ENCODE measurements around the gene FAM114A1.

FAM114A1 gene

DNA sequence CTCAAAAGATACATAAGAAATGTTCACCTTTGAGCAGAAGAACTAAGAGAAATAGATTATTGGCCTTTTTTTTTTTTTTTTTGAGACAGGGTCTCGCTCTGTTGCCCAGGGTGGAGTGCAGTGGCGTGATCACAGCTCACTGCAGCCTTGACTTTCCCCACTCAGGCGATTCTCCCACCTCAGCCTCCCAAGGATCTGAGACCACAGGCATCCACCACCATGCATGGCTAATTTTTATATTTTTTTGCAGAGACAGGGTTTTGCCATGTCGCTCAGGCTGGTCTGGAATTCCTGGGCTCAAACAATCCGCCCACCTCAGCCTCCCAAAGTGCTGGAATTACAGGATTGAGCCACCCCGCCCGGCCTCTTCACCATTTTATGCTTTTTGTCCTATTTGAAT lies 8.1 kb upstream of the FAM114A1 start:
- FAIRE-seq = no peak

DNA sequence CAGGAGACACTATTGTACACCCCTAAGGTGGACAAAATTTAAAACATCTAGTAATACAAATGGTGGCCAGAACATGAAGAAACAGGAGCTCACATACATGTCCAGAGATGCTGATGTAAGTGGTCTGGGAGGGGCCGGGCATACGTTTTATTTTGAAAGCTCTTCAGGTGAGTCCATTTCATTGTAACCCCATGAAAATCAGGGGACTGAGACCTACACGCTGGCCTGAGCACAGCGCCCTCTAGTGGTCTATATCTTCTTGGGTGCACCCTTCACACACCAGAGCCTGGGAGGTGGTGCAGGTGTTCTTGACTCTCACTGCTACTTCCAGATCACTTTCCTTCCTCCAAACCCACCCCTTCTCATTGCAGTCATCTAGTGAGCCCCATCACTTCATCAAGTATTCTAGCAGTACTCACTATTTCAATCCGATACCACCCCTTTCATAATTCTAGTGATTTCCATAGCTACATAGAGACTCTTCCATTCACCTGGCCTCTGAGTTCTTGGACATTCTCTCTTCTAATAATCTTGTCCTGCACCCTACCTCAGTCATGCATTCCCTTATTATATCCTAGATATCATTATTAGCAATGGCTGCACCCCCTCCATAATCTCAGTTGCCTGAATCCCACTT lies 6.7 kb upstream of the FAM114A1 start:
- no peak for FAIRE-seq

- no peak for FAIRE-seq
Observed at GRCh38 chr4:38861791-38862190, 5.8 kb upstream of the FAM114A1 start.

DNA sequence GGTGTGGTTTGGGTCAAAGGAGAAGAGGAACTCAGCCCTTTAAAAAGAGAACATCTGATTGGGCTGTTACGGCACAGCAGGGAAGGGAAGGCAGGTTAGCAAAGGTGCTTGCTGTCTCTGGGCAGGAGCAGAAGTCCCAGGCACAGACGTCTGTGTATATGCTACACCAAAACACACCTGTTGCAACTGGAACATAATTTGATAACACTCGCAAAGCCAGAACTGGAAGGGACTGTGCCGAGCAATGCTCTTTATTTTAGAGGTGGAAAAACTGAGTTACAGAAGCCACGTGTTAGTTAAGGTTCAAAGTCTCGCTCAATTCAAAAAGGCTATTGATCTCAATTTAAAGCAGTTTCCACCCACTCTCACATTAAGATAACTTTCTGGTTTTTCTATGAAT lies 2.2 kb upstream of the FAM114A1 start:
- FAIRE-seq = no peak

GRCh38 chr4:38866973-38867477 lies 581 bp upstream of the FAM114A1 start:
- no peak for FAIRE-seq

GRCh38 chr4:38868059-38868960 lies 704 bp downstream of the FAM114A1 start:
- FAIRE-seq = no peak

- FAIRE-seq = no peak
Observed at GRCh38 chr4:38869511-38869910, 1.9 kb downstream of the FAM114A1 start.

GRCh38 chr4:38870098-38870808 lies 2.6 kb downstream of the FAM114A1 start:
- no peak for FAIRE-seq

DNA sequence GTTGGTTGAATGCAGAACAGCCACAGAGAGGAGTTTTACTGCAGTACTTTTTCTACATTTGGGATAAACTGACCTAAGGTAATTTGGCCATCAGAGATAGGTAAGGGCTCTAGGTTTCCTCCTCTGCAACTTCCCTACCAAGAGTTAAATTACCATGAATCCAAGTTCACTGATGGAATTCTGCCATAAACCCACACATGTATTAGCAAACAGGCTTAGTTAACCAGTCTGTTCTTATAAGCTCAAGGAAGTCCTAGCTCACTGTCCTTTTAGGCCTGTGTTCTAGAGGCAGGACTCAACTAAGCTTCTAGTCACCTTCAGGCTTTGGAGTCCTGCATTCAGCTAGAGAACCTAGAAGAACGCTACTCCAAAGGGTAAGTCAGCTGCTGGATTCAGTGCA lies 4.0 kb downstream of the FAM114A1 start:
- FAIRE-seq = no peak

DNA sequence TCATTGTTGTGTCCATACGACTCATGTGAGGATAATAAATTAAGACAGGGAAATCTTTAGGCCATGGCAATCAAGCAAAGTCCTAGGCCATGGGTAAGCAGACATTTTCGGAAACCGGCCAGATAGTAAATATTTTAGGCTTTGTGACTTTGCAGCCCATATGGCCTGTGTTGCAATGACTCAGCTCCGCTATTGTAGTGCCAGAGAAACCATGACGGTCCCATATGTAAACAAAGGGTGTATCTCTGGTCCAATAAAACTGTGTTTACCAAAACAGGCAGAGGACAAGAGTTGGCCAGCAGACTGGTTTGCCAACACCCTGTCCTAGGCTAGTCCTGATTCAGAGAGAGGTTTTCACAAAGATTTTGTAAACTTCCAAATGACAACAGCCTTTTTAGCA lies 5.0 kb downstream of the FAM114A1 start:
- FAIRE-seq = no peak

GRCh38 chr4:38873290-38873944 lies 5.8 kb downstream of the FAM114A1 start:
- FAIRE-seq = peak; percentile 54

DNA sequence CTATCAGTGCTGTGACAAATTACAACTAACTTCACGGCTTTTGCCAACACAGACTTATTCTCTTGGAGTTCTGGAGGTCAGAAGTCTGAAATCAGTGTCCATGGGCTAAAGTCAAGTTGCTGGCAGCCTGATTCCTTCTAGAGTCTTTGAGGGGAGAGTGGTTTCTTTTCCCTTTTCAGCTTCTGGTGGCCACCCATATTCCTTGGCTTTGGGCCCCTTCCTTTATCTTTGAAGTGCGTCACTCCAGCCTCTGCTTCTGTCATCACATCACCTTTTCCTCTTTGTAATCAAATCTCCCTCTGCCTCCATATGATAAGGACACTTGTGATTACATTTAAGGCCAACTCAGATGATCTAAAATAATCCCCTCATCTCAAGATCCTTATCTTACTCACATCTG lies 9.0 kb downstream of the FAM114A1 start:
- no peak for FAIRE-seq

DNA sequence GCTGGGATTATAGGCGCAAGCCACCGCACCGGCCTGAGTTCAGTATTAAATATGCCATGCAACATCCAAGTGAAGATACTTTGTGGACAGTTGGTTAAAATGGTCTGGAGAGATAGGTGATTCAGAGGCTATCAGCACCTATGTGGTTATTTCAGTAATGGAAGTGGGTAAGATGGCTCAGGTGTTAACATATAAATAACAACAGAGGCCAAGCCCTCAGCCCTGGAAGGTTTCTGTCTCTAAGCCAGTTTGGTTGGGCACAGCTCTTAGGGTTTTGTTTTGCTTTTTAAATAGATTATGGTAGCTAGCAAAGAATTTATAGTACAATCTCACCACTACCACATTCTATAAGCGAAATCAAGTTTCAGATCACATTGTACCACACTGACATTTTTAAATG lies 16.6 kb downstream of the FAM114A1 start:
- no peak for FAIRE-seq

DNA sequence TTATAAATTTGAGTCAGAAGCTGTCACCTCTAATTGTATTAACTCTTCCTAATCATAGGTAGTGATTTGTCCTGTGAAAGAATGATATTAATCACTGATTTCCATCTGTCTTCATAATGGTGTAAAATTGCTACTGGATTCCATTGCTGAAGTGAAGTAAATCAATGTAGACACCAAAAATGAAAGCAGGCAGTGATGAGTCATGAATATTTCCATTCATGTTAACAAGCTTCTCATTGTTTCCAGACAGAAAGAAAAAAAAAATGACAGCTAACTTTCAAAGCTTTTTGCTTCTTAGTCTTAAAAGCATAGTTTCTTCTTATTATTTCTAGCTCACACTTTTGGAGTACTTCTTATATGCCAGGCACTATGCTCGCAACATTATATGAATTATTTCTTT lies 21.5 kb downstream of the FAM114A1 start:
- FAIRE-seq = peak; percentile 37

- FAIRE-seq = no peak
Observed at GRCh38 chr4:38891051-38891983, 23.7 kb downstream of the FAM114A1 start.

DNA sequence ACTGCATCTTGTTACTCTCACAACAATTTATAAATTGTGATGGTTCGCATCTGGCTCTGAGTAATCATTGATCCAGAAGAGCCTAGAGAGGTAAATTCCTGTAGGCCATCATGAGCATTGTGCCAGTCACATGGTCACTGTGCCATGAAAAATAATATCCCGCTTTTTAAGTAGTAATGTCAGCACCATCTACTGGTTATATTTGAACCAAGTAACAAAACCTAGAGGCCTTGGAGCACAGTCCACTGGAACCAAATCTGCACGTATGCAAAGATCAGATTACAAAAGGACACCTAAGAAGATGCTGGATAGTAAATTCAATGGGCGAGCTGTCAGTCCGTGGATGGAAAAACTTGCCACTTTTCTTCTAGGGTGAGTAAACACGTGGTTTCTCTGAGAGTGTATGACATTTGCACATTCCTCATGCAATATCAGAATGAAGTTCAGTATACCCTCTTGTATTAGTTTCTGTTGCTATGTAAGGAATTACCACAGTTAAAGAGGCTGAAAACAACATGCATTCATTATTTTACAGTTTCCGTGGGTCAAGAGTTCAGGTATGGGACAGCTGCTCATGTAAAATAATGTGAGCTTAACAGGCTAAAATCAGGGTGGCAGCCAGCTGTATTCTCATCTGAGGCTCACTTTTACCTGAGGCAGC lies 26.8 kb downstream of the FAM114A1 start:
- FAIRE-seq = no peak

DNA sequence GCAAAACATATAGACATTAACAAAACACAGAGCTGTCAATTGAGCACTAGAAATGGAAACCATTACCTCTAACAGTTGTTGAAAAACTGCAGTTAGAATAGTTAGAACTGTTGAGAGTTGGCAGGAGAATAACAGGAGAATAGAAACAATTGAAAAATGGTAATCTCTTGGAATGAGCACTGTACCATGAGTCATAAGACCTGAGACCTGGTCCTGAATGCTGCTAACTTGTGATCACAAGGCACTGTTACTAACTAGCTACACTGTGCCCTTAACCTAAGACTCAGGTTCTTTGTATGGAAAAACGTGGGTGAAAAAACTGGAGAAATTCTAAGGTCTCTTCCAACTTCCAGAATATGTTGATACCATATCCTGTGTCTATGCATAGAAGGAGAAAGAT lies 29.3 kb downstream of the FAM114A1 start:
- FAIRE-seq = no peak

- no peak for FAIRE-seq
Observed at GRCh38 chr4:38898245-38898644, 30.6 kb downstream of the FAM114A1 start.

DNA sequence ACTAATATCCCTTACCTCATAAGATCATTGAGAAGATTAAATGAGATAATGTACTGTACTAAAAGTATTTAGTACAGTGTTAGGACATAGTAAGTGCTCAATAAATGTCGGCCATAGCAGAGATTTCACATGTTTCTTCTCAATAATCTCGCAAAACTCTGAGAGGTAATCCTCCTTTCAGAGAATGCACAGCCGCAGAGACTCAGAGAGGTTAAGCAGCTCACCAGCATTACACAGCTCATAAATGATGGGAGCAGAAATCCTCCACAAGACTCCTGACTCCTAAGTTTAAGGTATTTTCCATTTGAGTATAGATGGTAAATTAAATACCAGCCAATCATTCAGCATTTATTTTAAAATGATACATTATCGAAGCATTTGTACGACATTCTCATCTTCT lies 34.6 kb downstream of the FAM114A1 start:
- FAIRE-seq = no peak

DNA sequence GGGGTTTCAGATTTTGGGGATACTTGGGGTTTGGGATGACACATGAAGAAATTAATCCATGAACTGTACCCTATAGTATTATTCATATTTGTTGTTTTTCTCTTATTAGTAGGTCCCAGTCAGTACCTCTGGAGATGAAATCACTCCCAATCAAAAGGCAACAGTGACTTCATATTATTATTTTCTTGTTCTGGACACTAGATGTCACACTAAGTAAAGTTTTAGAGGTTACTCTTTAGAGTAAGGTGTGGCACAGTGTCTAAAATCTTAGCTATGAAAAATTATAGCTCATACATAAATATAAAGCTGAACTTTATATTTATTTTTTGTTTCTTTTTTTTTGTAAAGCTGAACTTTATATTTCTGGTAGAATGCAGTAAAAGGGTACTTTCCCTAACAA lies 35.1 kb downstream of the FAM114A1 start:
- peak; percentile 97 for FAIRE-seq

GRCh38 chr4:38904090-38904666 lies 36.6 kb downstream of the FAM114A1 start:
- FAIRE-seq = no peak
